Mucosa of descending colon (tissue), 3 donors: Measurements from ENCODE around the gene PPARA. TPM values are rescaled to one million over a fixed set of nuclear protein-coding genes. Genes with fewer than 3 reads are reported as not detected.

Experiments used
- ATAC-seq: fragments of 200-7000 bp; cut with Tn5 transposase; one replicate; pipeline ENCODE4 v1.9.1; 2020; ENCODE audit warnings: mild to moderate bottlenecking, moderate library complexity
- DNase-seq, 3 donors: peaks; one replicate each; pipeline ENCODE4 v3.0.0-alpha.2; 2020
- H3K36me3 ChIP-seq: fragments of 200-600 bp; one replicate; pipeline ENCODE4 v1.8.0; 2021; ENCODE audit warnings: low read depth, mild to moderate bottlenecking
- H3K4me1 ChIP-seq: fragments of 200-600 bp; one replicate; pipeline ENCODE4 v1.8.0; 2021; ENCODE audit warnings: low read depth, mild to moderate bottlenecking
- H3K4me3 ChIP-seq: fragments of 200-600 bp; one replicate; pipeline ENCODE4 v1.8.0; 2021; ENCODE audit warnings: mild to moderate bottlenecking
- H3K9me3 ChIP-seq: fragments of 200-600 bp; one replicate; pipeline ENCODE4 v1.8.0; 2021; ENCODE audit warnings: mild to moderate bottlenecking
- CTCF ChIP-seq: fragments of 200-600 bp; IDR thresholded peaks from one replicate; pipeline ENCODE4 v1.8.0; 2022; ENCODE audit warnings: antibody characterized with exemption, mild to moderate bottlenecking
- intact Hi-C, 2 donors: fragments of 100-400 bp; cut with DNase I in 1 of 2; cut with micrococcal nuclease in 1 of 2; formaldehyde crosslinking; loops; one replicate each; pipeline versions ENCODE4 v1.11.0 to v1.11.1; 2022; cut with DNase I, micrococcal nuclease
- long read RNA-seq, 2 donors: library from polyadenylated mRNA; unstranded; transcript quantifications; one replicate each; pipeline ENCODE4 v2.0.0, GENCODE V29; 2019 to 2021
- total RNA-seq, 3 donors: library from RNA; stranded (reverse); fragmentation: NEBNext Ultra II Directional in 2 of 3; extraction: Animal tissue kit (Norgen Biotek cat#: 25700) in 2 of 3; gene quantifications; one replicate each; pipeline versions ENCODE4 v1.2.1 to v1.2.4, GENCODE V29; 2021 to 2023
- donor health status: DM: no; HTN: no; CAD: no; lungs with moderate emphysema.
- donor health status: DM: no; HTN: no; CAD: no.
- donor health status: DM: no; HTN: yes; CAD: no.

The PPARA gene
- total RNA-seq = 10 to 100 TPM; 57.9 to 81.4 (median 58.5) TPM
- long read RNA-seq, donor 1, partial matches to known transcripts = 1 of 22 reads
- long read RNA-seq, donor 1, other reads (novel, unspliced or antisense) = 21 of 22 reads
- long read RNA-seq, donor 2, full-length matches to known transcripts = 1 of 20 reads
- long read RNA-seq, donor 2, partial matches to known transcripts = 0 of 20 reads
- long read RNA-seq, donor 2, other reads (novel, unspliced or antisense) = 19 of 20 reads

- TF ChIP-seq CTCF = no peak
- H3K9me3 ChIP-seq = no peaks in the 10 kb centered on the region
- intact Hi-C loops = no loop called here
- ATAC-seq (peak; percentile 87), DNase-seq (peak; percentile 95 to 98 (median 96))
- H3K4me3 ChIP-seq = peak within 1 kb of the TSS; percentile 83
- no peaks in the 10 kb centered on the region for H3K36me3 ChIP-seq
- H3K4me1 ChIP-seq = peaks cover 16% of the 10 kb centered on the region
Observed at GRCh38 chr22:46150034-46150654, at the start of gene PPARA. Gene PPARA (plus strand): TSS chr22:46150526. CDS start chr22:46198384, 47,858 bp downstream.

- no peak for TF ChIP-seq CTCF
- Histone ChIP-seq H3K9me3 (no peaks in the 10 kb centered on the region), H3K4me3 (no peak overlapping the region), H3K4me1 (peaks cover 27% of the 10 kb centered on the region), H3K36me3 (no peaks in the 10 kb centered on the region)
- DNase-seq = no peak
- ATAC-seq = no peak
- intact Hi-C loops = no loop called here
Observed at GRCh38 chr22:46102159-46102558, 48.2 kb upstream of the PPARA start.

- Histone ChIP-seq H3K4me1 (peaks cover 33% of the 10 kb centered on the region), H3K36me3 (no peaks in the 10 kb centered on the region)
Observed at GRCh38 chr22:46102752-46103151, 47.6 kb upstream of the PPARA start.

GRCh38 chr22:46103181-46103580 lies 47.1 kb upstream of the PPARA start:
- no peak for ATAC-seq
- H3K4me1 ChIP-seq = peaks cover 37% of the 10 kb centered on the region
- no peak for TF ChIP-seq CTCF
- no peaks in the 10 kb centered on the region for H3K36me3 ChIP-seq
- DNase-seq = no peak
- H3K4me3 ChIP-seq = no peak overlapping the region
- no peaks in the 10 kb centered on the region for H3K9me3 ChIP-seq
- intact Hi-C loops = no loop called here

More at GRCh38 chr22:46102752-46103151, 47.6 kb upstream of the PPARA start:
- DNase-seq (no peak), ATAC-seq (no peak)
- no peak overlapping the region for H3K4me3 ChIP-seq
- TF ChIP-seq CTCF = no peak
- intact Hi-C loops = no loop called here
- no peaks in the 10 kb centered on the region for H3K9me3 ChIP-seq

- ATAC-seq (no peak), DNase-seq (no peak)
- Histone ChIP-seq H3K9me3 (no peaks in the 10 kb centered on the region), H3K4me3 (no peak overlapping the region), H3K36me3 (no peaks in the 10 kb centered on the region), H3K4me1 (peaks cover 42% of the 10 kb centered on the region)
- intact Hi-C loops = no loop called here
- TF ChIP-seq CTCF = no peak
Observed at GRCh38 chr22:46103664-46104063, 46.7 kb upstream of the PPARA start.
